Right lobe of liver (tissue), 6 donors: ENCODE results near the gene MYL9. TPM values are rescaled to one million over a fixed set of nuclear protein-coding genes. Genes with fewer than 3 reads are reported as not detected.

Experiments
- ATAC-seq, 4 donors: fragments of 200-7000 bp; cut with Tn5 transposase; one replicate each; pipeline ENCODE4 v1.9.1; 2020; ENCODE audit warnings: mild to moderate bottlenecking in 4 of 4, moderate library complexity in 4 of 4
- DNase-seq, 3 donors: peaks; one replicate each; pipeline ENCODE4 v3.0.0-alpha.2; 2020
- H3K27ac ChIP-seq, 3 donors: fragments of 200-600 bp; one replicate each; pipeline ENCODE4 v1.8.0; 2022
- H3K27me3 ChIP-seq, 2 donors: fragments of 200-600 bp; one replicate each; pipeline ENCODE4 v1.8.0; 2022
- H3K36me3 ChIP-seq, 4 donors: fragments of 200-600 bp; sonication (generic) in 1 of 4; one replicate each; pipeline versions ENCODE4 v1.5.1 to v1.8.0; 2017 to 2022; ENCODE audit warnings: control low read depth in 1 of 4
- H3K4me1 ChIP-seq, 4 donors: fragments of 200-600 bp; sonication (generic) in 1 of 4; one replicate each; pipeline versions ENCODE4 v1.5.1 to v1.8.0; 2017 to 2022; ENCODE audit warnings: control low read depth in 1 of 4
- H3K4me3 ChIP-seq, 3 donors: fragments of 200-600 bp; one replicate each; pipeline ENCODE4 v1.8.0; 2022
- H3K9me3 ChIP-seq, 4 donors: fragments of 200-600 bp; sonication (generic) in 1 of 4; one replicate each; pipeline versions ENCODE4 v1.5.1 to v1.8.0; 2017 to 2022; ENCODE audit warnings: control low read depth in 1 of 4
- CTCF ChIP-seq, 4 donors: fragments of 200-600 bp in 3 of 4; fragments of 450-650 bp in 1 of 4; IDR thresholded peaks; one replicate each; pipeline versions ENCODE4 v1.5.1 to v1.8.0; 2016 to 2022; ENCODE audit warnings: antibody characterized with exemption in 4 of 4, mild to moderate bottlenecking in 2 of 4
- POLR2A ChIP-seq: fragments of 450-650 bp; IDR thresholded peaks from one replicate; pipeline ENCODE4 v1.6.1; 2017; ENCODE audit warnings: antibody characterized with exemption, mild to moderate bottlenecking
- WGBS: methylation state at CpG from one replicate; pipeline ENCODE4 v1.1.6; 2018; ENCODE audit warnings: low coverage, low lambda C conversion rate; ENCODE audit not compliant: insufficient coverage; ENCODE audit errors: missing lambda C conversion rate; 5-methylcytosine and 5-hydroxymethylcytosine counted together
- intact Hi-C, 2 donors: fragments of 100-400 bp; cut with DNase I; formaldehyde crosslinking; loops; one replicate each; pipeline versions ENCODE4 v1.11.2 to v1.14.1; 2022
- total RNA-seq, 6 experiments: library from RNA; depleted of rRNA in 2 of 6; stranded (reverse); fragments of >200 nt in 2 of 6; fragmentation: NEBNext Ultra II Directional in 3 of 6; extraction: Animal tissue kit (Norgen Biotek cat#: 25700) in 3 of 6; gene quantifications; one replicate each; pipeline versions ENCODE4 v1.1.0 to v1.2.4, GENCODE V29; 2016 to 2023
- donor health status: DM: no; HTN: yes; CAD: no.
- donor health status: DM: no; HTN: no; CAD: no.
- donor health status: DM: no; HTN: no; CAD: no.
- donor health status: DM: no; HTN: yes; CAD: no.
- donor health status: DM: no; HTN: yes; CAD: no.

Gene MYL9
- total RNA-seq, 6 experiments from 2014 or later, result 7.7 to 44.2 (median 18.1) TPM

- TF ChIP-seq CTCF (IDR thresholded peaks at IDR 0.05) (no peak), POLR2A (no peak)
- intact Hi-C loops, result no loop called here
- ATAC-seq (no peak), DNase-seq (no peak)
- Histone ChIP-seq H3K4me1 (no peaks in the 10 kb centered on the region), H3K4me3 (no peak overlapping the region), H3K27ac (no peak overlapping the region), H3K27me3 (no peaks in the 10 kb centered on the region), H3K9me3 (no peaks in the 10 kb centered on the region), H3K36me3 (no peaks in the 10 kb centered on the region)
- 100% methylated on average over 1 of the region's 12 CpGs for WGBS
Observed at GRCh38 chr20:36548006-36548315, 6.6 kb downstream of the MYL9 start.

GRCh38 chr20:36548704-36549627, 7.6 kb downstream of the MYL9 start:
- no peaks in the 10 kb centered on the region for H3K27me3 ChIP-seq
- DNase-seq (no peak), ATAC-seq (no peak)
- intact Hi-C loops, result no loop called here
- no peaks in the 10 kb centered on the region for H3K36me3 ChIP-seq
- TF ChIP-seq CTCF (IDR thresholded peaks at IDR 0.05), result no peak
- no peak for TF ChIP-seq POLR2A
- 60% methylated on average over 2 of the region's 23 CpGs for WGBS
- H3K4me1 ChIP-seq, result no peaks in the 10 kb centered on the region
- no peak overlapping the region for H3K4me3 ChIP-seq
- H3K27ac ChIP-seq, result no peak overlapping the region
- H3K9me3 ChIP-seq, result no peaks in the 10 kb centered on the region

GRCh38 chr20:36549628-36549941, 8.3 kb downstream of the MYL9 start:
- peak in 2 of 4 donors; percentile 11 to 24 for ATAC-seq
- H3K27ac ChIP-seq, result no peak overlapping the region

GRCh38 chr20:36549942-36550789, 8.8 kb downstream of the MYL9 start:
- intact Hi-C loops, result no loop called here

More at GRCh38 chr20:36549628-36549941, 8.3 kb downstream of the MYL9 start:
- TF ChIP-seq POLR2A (no peak), CTCF (IDR thresholded peaks at IDR 0.05) (no peak)
- no peaks in the 10 kb centered on the region for H3K27me3 ChIP-seq
- DNase-seq, result no peak
- H3K4me3 ChIP-seq, result no peak overlapping the region
- H3K36me3 ChIP-seq, result no peaks in the 10 kb centered on the region
- intact Hi-C loops, result no loop called here
- WGBS, result no CpG with 5 or more reads among the region's 9 CpGs
- no peaks in the 10 kb centered on the region for H3K4me1 ChIP-seq
- H3K9me3 ChIP-seq, result no peaks in the 10 kb centered on the region

More at GRCh38 chr20:36549942-36550789, 8.8 kb downstream of the MYL9 start:
- H3K4me3 ChIP-seq, result no peak overlapping the region
- H3K36me3 ChIP-seq, result no peaks in the 10 kb centered on the region
- whole genome bisulfite sequencing, result no CpG with 5 or more reads among the region's 16 CpGs
- no peak for TF ChIP-seq CTCF (IDR thresholded peaks at IDR 0.05)
- TF ChIP-seq POLR2A, result no peak
- peak in 2 of 4 donors; percentile 26 to 31 for ATAC-seq
- no peaks in the 10 kb centered on the region for H3K4me1 ChIP-seq
- no peak overlapping the region for H3K27ac ChIP-seq
- no peak for DNase-seq
- H3K9me3 ChIP-seq, result no peaks in the 10 kb centered on the region
- no peaks in the 10 kb centered on the region for H3K27me3 ChIP-seq
